ENCODE data around the gene ZNF605. TPM values are rescaled to one million over a fixed set of nuclear protein-coding genes. Genes with fewer than 3 reads are reported as not detected.

ZNF605 gene
- total RNA-seq, 4 donors from 2014 or later: 5.1 to 13.9 (median 10.3) TPM

- no peak for TF ChIP-seq CTCF (IDR thresholded peaks at IDR 0.05; ENCODE audit: low read depth)
Measured at GRCh38 chr12:132952371-132953162, 3.5 kb downstream of the ZNF605 start.

GRCh38 chr12:132951649-132952048, 4.5 kb downstream of the ZNF605 start:
- no peak for TF ChIP-seq CTCF (IDR thresholded peaks at IDR 0.05; ENCODE audit: low read depth)

GRCh38 chr12:132950844-132951535, 5.1 kb downstream of the ZNF605 start:
- TF ChIP-seq CTCF (IDR thresholded peaks at IDR 0.05; ENCODE audit: low read depth): no peak

- no peak for TF ChIP-seq CTCF (IDR thresholded peaks at IDR 0.05; ENCODE audit: low read depth)
Measured at GRCh38 chr12:132949936-132950837, 5.9 kb downstream of the ZNF605 start.

GRCh38 chr12:132948146-132949066, 7.7 kb downstream of the ZNF605 start:
- no peak for TF ChIP-seq CTCF (IDR thresholded peaks at IDR 0.05; ENCODE audit: low read depth)

GRCh38 chr12:132946246-132946820, 9.8 kb downstream of the ZNF605 start:
- TF ChIP-seq CTCF (IDR thresholded peaks at IDR 0.05; ENCODE audit: low read depth): no peak

Measured in subcutaneous adipose tissue (tissue), 4 donors.